H1 (cell line): ENCODE measurements around the gene SPOCD1. TPM values are rescaled to one million over a fixed set of nuclear protein-coding genes. Genes with fewer than 3 reads are reported as not detected.

Source experiments
- BRCA1 ChIP-seq: IDR thresholded peaks from 2 replicates; pipeline ENCODE4 v1.6.1; 2012; ENCODE audit warnings: low read depth, low read length, improper control_type of control experiment
- CEBPB ChIP-seq: IDR thresholded peaks from 2 replicates; pipeline ENCODE4 v1.6.1; 2012; ENCODE audit warnings: low read depth, low read length
- EGR1 ChIP-seq: IDR thresholded peaks from 2 replicates; pipeline ENCODE4 v1.6.1; 2011; ENCODE audit warnings: low read depth, low read length, borderline replicate concordance
- JUN ChIP-seq: IDR thresholded peaks from 2 replicates; pipeline ENCODE4 v1.6.1; 2011; ENCODE audit warnings: low read depth, mild to moderate bottlenecking, improper control_type of control experiment, low read length
- KDM4A ChIP-seq: IDR thresholded peaks from one replicate; pipeline ENCODE4 v1.7.1; 2012; ENCODE audit warnings: low read depth, mild to moderate bottlenecking, moderate library complexity, low read length, inconsistent platforms; ENCODE audit not compliant: severe bottlenecking
- NANOG ChIP-seq: IDR thresholded peaks from 2 replicates; pipeline ENCODE4 v1.6.1; 2011; ENCODE audit warnings: low read length, low read depth, mild to moderate bottlenecking, inconsistent platforms; ENCODE audit not compliant: insufficient read depth, poor library complexity, severe bottlenecking
- RFX5 ChIP-seq: IDR thresholded peaks from 2 replicates; pipeline ENCODE4 v1.6.1; 2011; ENCODE audit warnings: low read depth, low read length, improper control_type of control experiment, borderline replicate concordance
- RNF2 ChIP-seq: fragments of 200-900, 300-1000 bp; sonication (generic); IDR thresholded peaks from 2 replicates; pipeline ENCODE4 v1.7.1; 2016; ENCODE audit warnings: borderline replicate concordance, low read depth, mild to moderate bottlenecking, antibody characterized with exemption, low read length; ENCODE audit not compliant: poor library complexity, severe bottlenecking; ENCODE audit errors: missing control alignments
- SAP30 ChIP-seq: fragments of 300-600 bp; sonication (generic); IDR thresholded peaks from 2 replicates; pipeline ENCODE4 v1.7.1; 2012; ENCODE audit warnings: low read length, moderate library complexity, mild to moderate bottlenecking, inconsistent platforms; ENCODE audit not compliant: insufficient read depth, insufficient replicate concordance
- SIX5 ChIP-seq: IDR thresholded peaks from 2 replicates; pipeline ENCODE4 v1.6.1; 2011; ENCODE audit warnings: mild to moderate bottlenecking, low read depth, low read length
- TBP ChIP-seq: IDR thresholded peaks from 2 replicates; pipeline ENCODE4 v1.6.1; 2011; ENCODE audit warnings: low read depth, low read length, improper control_type of control experiment
- TCF12 ChIP-seq: IDR thresholded peaks from 2 replicates; pipeline ENCODE4 v1.6.1; 2011; ENCODE audit warnings: low read depth, mild to moderate bottlenecking, low read length
- TEAD4 ChIP-seq: IDR thresholded peaks from 2 replicates; pipeline ENCODE4 v1.6.1; 2012; ENCODE audit warnings: low read depth, low read length, inconsistent platforms, mixed read lengths
- polyA plus RNA-seq, 7 experiments: library from polyadenylated mRNA; depleted of rRNA in 3 of 7; stranded (reverse) in 5 of 7; unstranded in 2 of 7; fragments of >200 nt in 5 of 7; fragments of 200-250 nt in 2 of 7; gene quantifications; 1 replicate in 5 of 7; 2 replicates in 1 of 7; 4 replicates in 1 of 7; pipeline versions ENCODE4 v1.2.1 to v1.2.3, GENCODE V29; 2011 to 2013; ENCODE audit warnings: missing spikeins in 2 of 7, mixed read lengths in 2 of 7
- total RNA-seq: library from RNA; stranded (reverse); fragmentation: NEBNext Ultra II Directional; extraction: Animal tissue kit (Norgen Biotek cat#: 25700); gene quantifications from 2 replicates; pipeline ENCODE4 v1.2.1, GENCODE V29; 2021
- TF ChIP-seq, protein P1 (sequence below): IDR thresholded peaks from 2 replicates; pipeline ENCODE4 v1.6.1; 2011; ENCODE audit warnings: low read length, improper control_type of control experiment

Gene SPOCD1
- total and polyA plus RNA-seq, 2 of the 8 experiments (the other 6 are each of a cell fraction or from before 2014, with no cell fraction given): 1.8 to 2.9 TPM

DNA sequence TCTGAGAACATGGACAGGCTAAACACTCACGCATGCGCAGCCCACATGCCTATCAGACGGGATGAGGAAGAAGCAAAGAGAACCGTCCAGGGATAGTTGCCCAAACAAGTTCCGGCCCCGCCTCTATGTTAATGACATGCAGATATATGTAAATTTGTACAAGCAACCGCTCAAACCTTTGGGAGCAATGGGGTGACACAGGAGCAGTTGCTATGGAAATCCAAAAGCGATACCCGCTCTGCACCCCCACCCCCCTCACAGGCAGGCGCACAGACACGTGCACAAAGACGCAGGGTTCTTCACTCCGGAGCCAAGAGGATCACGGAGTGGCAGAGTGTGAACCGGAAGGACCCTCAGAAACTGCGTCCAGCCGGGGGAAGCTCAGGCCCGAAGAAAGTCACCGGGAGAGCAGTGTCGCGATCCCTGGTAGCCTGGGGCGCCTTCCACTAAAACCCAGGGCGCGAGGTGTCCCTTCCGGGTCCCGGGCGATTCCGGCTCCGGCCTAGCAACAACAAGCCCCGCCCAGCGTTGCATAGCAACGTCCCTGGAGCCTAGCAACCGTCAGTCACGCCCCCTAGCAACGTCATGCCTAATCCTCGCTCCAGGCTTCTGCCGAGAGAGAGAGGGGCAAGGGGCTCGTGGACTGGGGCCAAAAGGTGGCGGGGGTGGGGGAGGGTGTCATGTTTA, 27.5 kb downstream of the SPOCD1 start (continued):
- TF ChIP-seq NANOG (no peak), EGR1 (no peak), KDM4A (peak; percentile 43), SIX5 (no peak), CEBPB (0 out of 2 replicates have a peak, but pooled peaks have one; percentile 13), TEAD4 (no peak), TBP (no peak; the same call in 1 of the 2 replicates), SAP30 (peak; percentile 95), JUN (no peak), RFX5 (no peak), BRCA1 (no peak), RNF2 (no peak), TCF12 (no peak)
- TF ChIP-seq, protein P1, sequence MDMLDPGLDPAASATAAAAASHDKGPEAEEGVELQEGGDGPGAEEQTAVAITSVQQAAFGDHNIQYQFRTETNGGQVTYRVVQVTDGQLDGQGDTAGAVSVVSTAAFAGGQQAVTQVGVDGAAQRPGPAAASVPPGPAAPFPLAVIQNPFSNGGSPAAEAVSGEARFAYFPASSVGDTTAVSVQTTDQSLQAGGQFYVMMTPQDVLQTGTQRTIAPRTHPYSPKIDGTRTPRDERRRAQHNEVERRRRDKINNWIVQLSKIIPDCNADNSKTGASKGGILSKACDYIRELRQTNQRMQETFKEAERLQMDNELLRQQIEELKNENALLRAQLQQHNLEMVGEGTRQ: no peak
